ENCODE data around the gene UQCRH. TPM values are rescaled to one million over a fixed set of nuclear protein-coding genes. Genes with fewer than 3 reads are reported as not detected.

The UQCRH gene
- total and polyA plus RNA-seq, 2 of the 13 experiments (the other 11 are each of a cell fraction or from before 2014, with no cell fraction given): 548 to 556 TPM

- peak overlapping the region; percentile 96 for H3K27ac ChIP-seq (ENCODE audit: extremely low read length, insufficient read depth, low read length)
- BruUV-seq (replicated peaks): no TSS peak
- no peak overlapping the region for H2AFZ ChIP-seq (ENCODE audit: low read length)
- peaks cover 20% of the 10 kb centered on the region for H4K20me1 ChIP-seq (ENCODE audit: insufficient read depth, low read length)
- H3K27me3 ChIP-seq (ENCODE audit: control insufficient read depth in 1 of 2, insufficient read depth in 2 of 2, low read length in 2 of 2): peaks cover 0 to 4% of the 10 kb centered on the region in 2 experiments; a peak in 1 of 5 replicates
- peaks cover 8 to 19% of the 10 kb centered on the region in 2 experiments for H3K36me3 ChIP-seq (replicated peaks in 1 of 2; ENCODE audit: control insufficient read depth in 1 of 2, insufficient read depth in 2 of 2, low read length in 2 of 2)
- intact Hi-C loops (cut with micrococcal nuclease; ENCODE audit: unreplicated experiment) (loop anchor here (2.0 to 5.0 kb wide), 2 partner anchors 39 to 55 kb away; partner anchors contain the start of genes NSUN4 and RAD54L), in situ Hi-C loops (cut with HindIII; ENCODE audit: extremely low pct_ligation_motif_present, low pct_unique_long_range_greater_than_20kb) (no loop called here)
- H3K4me1 ChIP-seq (ENCODE audit: insufficient read depth, low read length): peaks cover 40% of the 10 kb centered on the region
- whole genome bisulfite sequencing (ENCODE audit: low lambda C conversion rate): under 1% methylated on average over 23 of the region's 79 CpGs
- peak overlapping the region; percentile 93 to 100 (median 96) for H3K4me3 ChIP-seq (replicated peaks in 1 of 3; ENCODE audit: insufficient read depth in 1 of 3, low read depth in 2 of 3, low read length in 3 of 3)
- ATAC-seq (peak; percentile 50), FAIRE-seq (no peak), DNase-seq (ENCODE audit: low spot score) (peak; percentile 23)
- ChIA-PET CTCF (ENCODE audit: low intra/inter-chr PET ratio, low total read pairs) (interaction anchor here (1.2 kb wide), 1 partner anchor 46 kb away, joined by 3 read pairs; no protein-coding TSS in a partner anchor), POLR2A (interaction anchor here (1.0 to 2.8 kb wide), 2 partner anchors 46 to 55 kb away, joined by 5 to 21 read pairs; partner anchors contain the start of gene RAD54L)
- H3K79me2 ChIP-seq (ENCODE audit: insufficient read depth, low read length): peaks cover 86% of the 10 kb centered on the region
- no peaks in the 10 kb centered on the region for H3K9me3 ChIP-seq (ENCODE audit: low read length)
- peak overlapping the region; percentile 89 for H3K4me2 ChIP-seq (ENCODE audit: low read depth, low read length)
- H3K9ac ChIP-seq (ENCODE audit: insufficient read depth, low read depth, low read length): peak overlapping the region; percentile 99
- TF ChIP-seq ZFAT (CRISPR knock-in tag; conservative IDR thresholded peaks at IDR 0.05): peak; percentile 38; the same call in 1 of the 2 replicates
- TF ChIP-seq CSRNP2 (CRISPR knock-in tag; conservative IDR thresholded peaks at IDR 0.05; ENCODE audit: low read depth): no peak
- TF ChIP-seq PRMT3 (CRISPR knock-in tag; IDR thresholded peaks at IDR 0.05; ENCODE audit: borderline replicate concordance, low read depth): no peak; the same call in 1 of the 2 replicates
- no peak for TF ChIP-seq ZNF629 (CRISPR knock-in tag; conservative IDR thresholded peaks at IDR 0.05)
- no peak for TF ChIP-seq ZNF674 (CRISPR knock-in tag; IDR thresholded peaks at IDR 0.05; ENCODE audit: low read depth)
- TF ChIP-seq ZNF546 (CRISPR knock-in tag; conservative IDR thresholded peaks at IDR 0.05): 0 out of 2 replicates have a peak, but pooled peaks have one; percentile 27
- TF ChIP-seq ZNF777 (CRISPR knock-in tag; IDR thresholded peaks at IDR 0.05): peak; percentile 30; the same call in 1 of the 2 replicates
- TF ChIP-seq MYC (CRISPR knock-in tag; IDR thresholded peaks at IDR 0.05; ENCODE audit: borderline replicate concordance): peak; percentile 38; the same call in 1 of the 2 replicates
- no peak for TF ChIP-seq THRA (CRISPR knock-in tag; IDR thresholded peaks at IDR 0.05; ENCODE audit: borderline replicate concordance)
- peak; percentile 32 for TF ChIP-seq ZNF574 (CRISPR knock-in tag; IDR thresholded peaks at IDR 0.05)
- TF ChIP-seq ZNF816 (CRISPR knock-in tag; IDR thresholded peaks at IDR 0.05; ENCODE audit: borderline replicate concordance): 0 out of 2 replicates have a peak, but pooled peaks have one; percentile 44
- 0 out of 2 replicates have a peak, but pooled peaks have one; percentile 17 for TF ChIP-seq RFXAP (CRISPR knock-in tag; IDR thresholded peaks at IDR 0.05; ENCODE audit: borderline replicate concordance)
- peak; percentile 51; the same call in 1 of the 2 replicates for TF ChIP-seq DR1 (CRISPR knock-in tag; IDR thresholded peaks at IDR 0.05)
- TF ChIP-seq HBP1 (CRISPR knock-in tag; IDR thresholded peaks at IDR 0.05; ENCODE audit: low read depth): peak; percentile 17
- no peak for TF ChIP-seq PLRG1 (conservative IDR thresholded peaks at IDR 0.05)
These were observed 1.5 kb upstream of the UQCRH start for GRCh38 chr1:46301808-46302640.

All from HepG2 (cell line).